Ishikawa (cell line): ENCODE measurements around the gene TGFBRAP1.

Experiments used
- CEBPB ChIP-seq: IDR thresholded peaks from 2 replicates; pipeline ENCODE4 v1.6.1; 2012
- CREB1 ChIP-seq: IDR thresholded peaks from 2 replicates; pipeline ENCODE4 v1.6.1; 2012; ENCODE audit warnings: low read depth
- EGR1 ChIP-seq: IDR thresholded peaks from 2 replicates; pipeline ENCODE4 v1.6.1; 2012
- EP300 ChIP-seq: IDR thresholded peaks from 2 replicates; pipeline ENCODE4 v1.6.1; 2012; ENCODE audit warnings: borderline replicate concordance
- FOXM1 ChIP-seq: IDR thresholded peaks from 2 replicates; pipeline ENCODE4 v1.6.1; 2012; ENCODE audit warnings: low read depth, borderline replicate concordance
- NFIC ChIP-seq: IDR thresholded peaks from 2 replicates; pipeline ENCODE4 v1.6.1; 2012
- RAD21 ChIP-seq: IDR thresholded peaks from 2 replicates; pipeline ENCODE4 v1.6.1; 2012; ENCODE audit warnings: low read depth
- TAF1 ChIP-seq: IDR thresholded peaks from 2 replicates; pipeline ENCODE4 v1.6.1; 2012; ENCODE audit warnings: low read depth, mild to moderate bottlenecking
- TCF12 ChIP-seq: IDR thresholded peaks from 2 replicates; pipeline ENCODE4 v1.6.1; 2012; ENCODE audit warnings: low read depth
- TEAD4 ChIP-seq: IDR thresholded peaks from 2 replicates; pipeline ENCODE4 v1.6.1; 2012
- YY1 ChIP-seq: IDR thresholded peaks from 2 replicates; pipeline ENCODE4 v1.6.1; 2012; ENCODE audit warnings: low read depth
- ZBTB7A ChIP-seq: IDR thresholded peaks from 2 replicates; pipeline ENCODE4 v1.6.1; 2012; ENCODE audit warnings: low read depth
- TF ChIP-seq, protein P1 (sequence below): IDR thresholded peaks from 2 replicates; pipeline ENCODE4 v1.6.1; 2012
- TF ChIP-seq, protein P2 (sequence below): IDR thresholded peaks from 2 replicates; pipeline ENCODE4 v1.6.1; 2012; ENCODE audit warnings: low read depth, mild to moderate bottlenecking
- TF ChIP-seq, protein P3 (sequence below): IDR thresholded peaks from 2 replicates; pipeline ENCODE4 v1.6.1; 2012

TGFBRAP1 gene

DNA sequence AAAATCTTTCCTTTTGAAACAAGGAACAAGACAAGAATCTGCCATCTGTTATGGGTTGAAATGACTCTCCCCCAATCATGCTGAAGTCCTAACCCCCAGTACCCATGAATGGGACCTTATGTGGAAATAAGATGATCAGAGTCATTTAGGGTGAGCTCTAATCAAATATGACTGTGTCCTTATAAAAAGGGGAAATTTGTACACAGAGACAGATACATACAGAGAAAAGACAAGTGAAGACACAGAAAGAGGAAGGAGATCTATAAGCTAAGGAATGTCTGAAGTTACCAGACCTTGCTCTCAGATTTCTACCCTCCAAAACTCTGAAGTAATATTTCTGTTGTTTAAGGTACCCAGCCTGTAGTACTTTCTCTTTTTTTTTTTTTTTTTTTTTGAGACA, 15.7 kb downstream of the TGFBRAP1 start:
- TF ChIP-seq EGR1 (no peak), ZBTB7A (no peak), TEAD4 (no peak), NFIC (no peak), FOXM1 (no peak), TAF1 (no peak), EP300 (no peak), TCF12 (no peak), CREB1 (no peak), CEBPB (no peak), RAD21 (no peak), YY1 (no peak)
- TF ChIP-seq, protein P1, sequence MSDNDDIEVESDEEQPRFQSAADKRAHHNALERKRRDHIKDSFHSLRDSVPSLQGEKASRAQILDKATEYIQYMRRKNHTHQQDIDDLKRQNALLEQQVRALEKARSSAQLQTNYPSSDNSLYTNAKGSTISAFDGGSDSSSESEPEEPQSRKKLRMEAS, result no peak
- TF ChIP-seq, protein P2, sequence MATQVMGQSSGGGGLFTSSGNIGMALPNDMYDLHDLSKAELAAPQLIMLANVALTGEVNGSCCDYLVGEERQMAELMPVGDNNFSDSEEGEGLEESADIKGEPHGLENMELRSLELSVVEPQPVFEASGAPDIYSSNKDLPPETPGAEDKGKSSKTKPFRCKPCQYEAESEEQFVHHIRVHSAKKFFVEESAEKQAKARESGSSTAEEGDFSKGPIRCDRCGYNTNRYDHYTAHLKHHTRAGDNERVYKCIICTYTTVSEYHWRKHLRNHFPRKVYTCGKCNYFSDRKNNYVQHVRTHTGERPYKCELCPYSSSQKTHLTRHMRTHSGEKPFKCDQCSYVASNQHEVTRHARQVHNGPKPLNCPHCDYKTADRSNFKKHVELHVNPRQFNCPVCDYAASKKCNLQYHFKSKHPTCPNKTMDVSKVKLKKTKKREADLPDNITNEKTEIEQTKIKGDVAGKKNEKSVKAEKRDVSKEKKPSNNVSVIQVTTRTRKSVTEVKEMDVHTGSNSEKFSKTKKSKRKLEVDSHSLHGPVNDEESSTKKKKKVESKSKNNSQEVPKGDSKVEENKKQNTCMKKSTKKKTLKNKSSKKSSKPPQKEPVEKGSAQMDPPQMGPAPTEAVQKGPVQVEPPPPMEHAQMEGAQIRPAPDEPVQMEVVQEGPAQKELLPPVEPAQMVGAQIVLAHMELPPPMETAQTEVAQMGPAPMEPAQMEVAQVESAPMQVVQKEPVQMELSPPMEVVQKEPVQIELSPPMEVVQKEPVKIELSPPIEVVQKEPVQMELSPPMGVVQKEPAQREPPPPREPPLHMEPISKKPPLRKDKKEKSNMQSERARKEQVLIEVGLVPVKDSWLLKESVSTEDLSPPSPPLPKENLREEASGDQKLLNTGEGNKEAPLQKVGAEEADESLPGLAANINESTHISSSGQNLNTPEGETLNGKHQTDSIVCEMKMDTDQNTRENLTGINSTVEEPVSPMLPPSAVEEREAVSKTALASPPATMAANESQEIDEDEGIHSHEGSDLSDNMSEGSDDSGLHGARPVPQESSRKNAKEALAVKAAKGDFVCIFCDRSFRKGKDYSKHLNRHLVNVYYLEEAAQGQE, result no peak
- TF ChIP-seq, protein P3, sequence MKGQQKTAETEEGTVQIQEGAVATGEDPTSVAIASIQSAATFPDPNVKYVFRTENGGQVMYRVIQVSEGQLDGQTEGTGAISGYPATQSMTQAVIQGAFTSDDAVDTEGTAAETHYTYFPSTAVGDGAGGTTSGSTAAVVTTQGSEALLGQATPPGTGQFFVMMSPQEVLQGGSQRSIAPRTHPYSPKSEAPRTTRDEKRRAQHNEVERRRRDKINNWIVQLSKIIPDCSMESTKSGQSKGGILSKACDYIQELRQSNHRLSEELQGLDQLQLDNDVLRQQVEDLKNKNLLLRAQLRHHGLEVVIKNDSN, result no peak

DNA sequence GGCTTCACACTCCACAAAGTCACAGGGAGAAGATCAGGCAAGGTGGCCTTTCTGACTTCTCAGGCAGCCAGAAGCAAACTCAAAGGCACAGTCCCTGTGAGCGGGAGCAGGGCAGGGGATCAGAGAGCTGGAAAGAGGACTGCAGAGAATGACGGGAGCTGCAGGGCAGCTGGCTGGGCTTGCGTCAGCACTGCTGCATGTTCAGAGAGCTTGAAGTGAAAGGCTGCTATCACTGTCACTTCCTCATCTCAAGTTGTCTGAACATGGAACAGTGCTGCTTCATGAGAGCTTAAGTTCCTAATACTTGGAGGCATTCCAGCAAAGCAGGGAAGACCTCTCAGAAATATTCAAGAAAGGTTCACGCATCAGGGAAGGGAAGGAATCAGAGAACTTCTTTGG, 20.4 kb downstream of the TGFBRAP1 start:
- no peak for TF ChIP-seq EGR1
- TF ChIP-seq CREB1, result no peak
- TF ChIP-seq YY1, result no peak
- no peak for TF ChIP-seq EP300
- no peak for TF ChIP-seq RAD21
- TF ChIP-seq TAF1, result no peak
- TF ChIP-seq, protein P2, result no peak
- no peak for TF ChIP-seq NFIC
- TF ChIP-seq TEAD4, result no peak
- no peak for TF ChIP-seq CEBPB
- TF ChIP-seq FOXM1, result no peak
- TF ChIP-seq ZBTB7A, result no peak
- TF ChIP-seq, protein P1, result no peak

DNA sequence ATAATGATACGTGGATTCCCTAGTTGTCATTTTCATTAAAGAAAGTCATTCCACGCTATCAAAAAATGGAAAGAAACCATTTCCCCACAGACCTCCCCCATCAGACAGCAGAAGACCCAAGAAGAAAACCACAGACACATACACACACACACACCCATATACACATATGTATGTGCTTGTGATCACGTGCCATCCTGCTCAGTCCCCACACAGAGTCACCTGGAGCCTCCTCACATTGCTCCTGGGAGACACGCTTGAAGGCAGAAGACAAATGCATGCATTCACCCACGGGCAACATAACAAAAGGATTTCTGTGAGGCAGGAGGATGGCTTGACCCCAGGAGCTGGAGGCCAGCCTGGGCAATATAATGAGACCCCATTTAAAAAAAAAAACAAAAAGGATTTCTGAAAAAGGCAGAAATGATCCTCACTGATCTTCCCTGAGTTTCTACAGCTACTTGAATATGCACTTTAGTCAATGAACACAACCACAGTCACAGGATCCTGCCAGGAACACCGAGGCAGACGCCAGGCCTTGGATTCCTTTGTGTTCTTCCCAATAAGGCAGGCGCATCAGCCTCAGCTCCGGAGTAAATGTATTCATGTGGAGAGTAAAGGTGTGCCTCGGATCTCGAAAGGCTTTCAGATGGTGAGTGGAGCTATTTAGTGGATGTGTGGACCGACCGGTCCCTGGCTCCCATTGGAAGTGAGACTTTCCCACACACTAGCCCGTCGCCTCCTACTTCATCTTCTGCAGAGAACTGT, 21.0 kb downstream of the TGFBRAP1 start:
- TF ChIP-seq EP300 (no peak), FOXM1 (no peak), CEBPB (no peak), TEAD4 (no peak), TAF1 (no peak)
- TF ChIP-seq, protein P1, result no peak
- TF ChIP-seq, protein P2, result no peak

DNA sequence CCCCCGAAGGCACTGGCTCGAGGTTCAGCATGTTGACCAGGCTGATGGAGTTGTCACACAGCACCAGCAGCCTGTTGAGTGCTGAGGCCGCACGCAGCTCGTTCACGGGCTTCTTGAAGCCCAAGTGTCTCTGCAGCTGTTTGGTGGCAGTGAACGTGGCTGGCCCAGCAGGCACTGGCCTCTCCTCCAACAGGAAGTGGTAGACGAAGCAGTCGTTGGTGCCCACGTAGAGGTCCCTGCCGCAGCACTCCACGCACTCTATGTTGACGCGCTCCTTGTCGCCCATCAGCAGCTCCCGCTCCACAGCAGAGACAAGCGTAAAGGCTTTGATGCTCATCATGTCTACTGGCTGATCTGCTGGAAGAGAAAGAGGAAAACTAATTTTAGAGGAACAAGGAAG, 21.6 kb downstream of the TGFBRAP1 start:
- TF ChIP-seq, protein P1, result no peak
- TF ChIP-seq YY1 (no peak), CREB1 (no peak)

DNA sequence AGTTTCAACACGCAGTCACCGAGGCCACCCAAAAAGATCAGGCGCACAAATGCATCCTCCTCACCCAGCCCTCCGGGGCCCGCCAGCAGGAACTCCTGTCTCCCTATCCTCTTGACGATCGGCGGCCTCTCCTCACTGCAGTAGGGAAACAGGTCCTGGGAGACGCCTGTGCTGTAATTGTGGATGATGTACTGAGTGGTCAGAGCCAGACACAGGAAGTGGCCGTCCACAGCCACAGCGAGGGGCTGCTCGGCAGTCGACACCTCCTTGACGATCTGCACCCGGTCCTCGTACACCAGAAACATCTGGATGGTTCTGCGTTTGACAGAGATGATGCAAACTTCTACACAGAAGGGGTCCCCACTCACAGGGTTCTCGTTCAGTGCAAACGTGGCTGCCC, 22.0 kb downstream of the TGFBRAP1 start:
- TF ChIP-seq, protein P1, result no peak
- TF ChIP-seq TCF12, result no peak
- no peak for TF ChIP-seq TEAD4
- TF ChIP-seq EGR1, result no peak
- TF ChIP-seq, protein P3, result no peak
- no peak for TF ChIP-seq FOXM1
- TF ChIP-seq, protein P2, result no peak
- no peak for TF ChIP-seq CEBPB
- no peak for TF ChIP-seq TAF1
- no peak for TF ChIP-seq EP300
- no peak for TF ChIP-seq NFIC
- no peak for TF ChIP-seq RAD21
- TF ChIP-seq YY1, result no peak
- no peak for TF ChIP-seq ZBTB7A
